ENCODE data around the gene SPECC1. TPM values are rescaled to one million over a fixed set of nuclear protein-coding genes. Genes with fewer than 3 reads are reported as not detected.
"Not testable (repeated sequence)": the region's sequence is repeated elsewhere in the genome, so short reads cannot be mapped to it uniquely, and the experiment has no call there.

SPECC1 gene
- total RNA-seq, 2 experiments from 2014 or later = 13.7 to 17.4 TPM

DNA sequence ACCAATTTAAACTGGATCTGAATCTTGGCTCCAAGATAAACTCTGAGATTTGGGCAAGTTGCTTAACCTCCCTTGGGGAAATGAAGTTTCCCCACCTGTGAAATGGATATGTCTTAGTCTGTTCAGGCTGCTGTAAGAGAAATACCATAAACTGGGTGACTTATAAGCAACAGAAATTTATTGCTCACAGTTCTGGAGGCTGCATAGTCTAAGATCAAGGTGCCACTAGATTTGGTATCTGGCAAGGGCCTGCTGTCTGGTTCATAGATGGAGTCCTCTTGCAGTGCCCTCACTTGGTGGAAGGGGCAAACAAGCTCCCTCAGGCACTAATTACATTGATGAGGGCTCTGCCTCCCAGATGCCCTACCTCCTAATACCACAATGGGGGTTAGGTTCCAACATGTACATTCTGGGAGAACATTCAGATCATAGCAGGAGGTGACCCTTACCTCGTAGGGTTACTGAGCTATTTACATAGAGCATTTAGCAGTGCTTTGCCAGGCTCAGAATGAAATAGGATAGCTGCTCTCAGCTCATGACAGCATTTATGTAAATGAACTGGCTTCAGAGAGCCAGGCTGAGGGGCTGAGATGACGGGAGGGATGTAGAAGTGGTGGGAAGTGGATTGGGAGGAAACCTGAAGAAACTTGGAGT is 83.9 kb downstream of the SPECC1 start:
- no peaks in the 10 kb centered on the region for H3K9me3 Mint-ChIP-seq
- H3K36me3 Mint-ChIP-seq (ENCODE audit: low read depth) = no peaks in the 10 kb centered on the region
- intact Hi-C loops (cut with micrococcal nuclease) = no loop called here
- CTCF ChIA-PET = interaction anchor here (0.8 kb wide), 1 partner anchor 29 kb away, joined by 3 read pairs; no protein-coding TSS in a partner anchor
- no peak overlapping the region for H3K4me3 Mint-ChIP-seq
- DNase-seq = no peak
- H3K4me1 Mint-ChIP-seq (ENCODE audit: low read depth) = peaks cover 7% of the 10 kb centered on the region
- no peaks in the 10 kb centered on the region for H3K27me3 Mint-ChIP-seq (ENCODE audit: low read depth)
- H3K27ac Mint-ChIP-seq = no peak overlapping the region

DNA sequence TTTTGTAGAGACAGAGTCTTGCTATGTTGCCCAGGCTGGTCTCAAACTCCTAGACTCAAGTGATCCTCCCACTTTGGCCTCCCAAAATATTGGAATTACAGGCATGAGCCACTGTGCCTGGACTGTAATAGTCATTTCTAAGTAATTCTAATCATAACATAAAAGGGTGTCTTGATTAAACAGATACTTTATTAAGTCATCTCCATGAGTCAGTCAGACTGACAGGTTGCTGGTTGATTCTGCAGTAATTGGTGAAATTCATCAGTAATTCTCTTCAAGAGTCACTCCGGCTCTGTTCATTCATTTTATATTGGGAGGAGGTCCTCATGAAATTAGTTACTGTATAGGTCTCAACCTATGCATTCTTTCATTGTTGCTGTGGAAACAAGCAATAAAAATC is 85.6 kb downstream of the SPECC1 start:
- Mint-ChIP-seq H3K4me1 (ENCODE audit: low read depth) (peaks cover 7% of the 10 kb centered on the region), H3K27ac (no peak overlapping the region), H3K9me3 (no peaks in the 10 kb centered on the region), H3K27me3 (ENCODE audit: low read depth) (no peaks in the 10 kb centered on the region), H3K36me3 (ENCODE audit: low read depth) (no peaks in the 10 kb centered on the region), H3K4me3 (no peak overlapping the region)
- CTCF ChIA-PET = no interaction called here
- intact Hi-C loops (cut with micrococcal nuclease) = no loop called here
- no peak for DNase-seq

DNA sequence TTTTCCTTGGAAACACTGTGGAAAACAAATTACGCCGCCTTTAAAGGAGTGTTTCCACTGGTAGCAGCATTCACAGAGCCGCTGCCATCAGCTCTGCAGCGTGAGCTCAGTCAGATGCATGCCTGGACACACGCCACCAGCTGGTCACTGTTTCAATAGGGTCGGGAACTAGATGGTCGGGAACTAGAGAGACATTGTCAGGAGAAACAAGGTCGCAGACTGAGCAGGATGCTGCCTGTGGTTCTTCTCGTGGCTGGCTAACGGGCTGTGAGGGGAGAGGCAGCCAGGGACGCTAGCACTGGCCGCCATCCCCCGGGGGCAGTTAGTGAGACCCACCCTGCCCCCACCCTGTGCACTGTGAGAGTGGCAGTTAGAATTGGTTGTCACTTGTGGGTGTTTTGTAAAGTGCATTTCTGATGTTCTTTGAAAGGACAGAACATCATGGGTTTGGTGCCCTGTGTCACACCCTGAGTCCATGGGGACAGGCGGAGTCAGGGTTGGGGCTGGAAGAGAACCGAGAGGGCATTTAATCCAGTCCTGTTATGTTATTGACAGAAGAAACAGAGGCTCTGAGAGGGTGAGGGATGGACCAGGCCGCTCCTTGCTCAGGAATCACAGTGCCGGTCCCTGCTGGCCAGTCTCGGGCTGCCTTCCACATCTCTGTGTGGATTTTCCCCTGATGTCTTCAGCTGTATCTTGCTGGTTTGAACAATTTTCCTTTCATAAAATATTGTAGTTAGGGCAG is 86.3 kb downstream of the SPECC1 start:
- CTCF ChIA-PET = no interaction called here
- H3K27me3 Mint-ChIP-seq (ENCODE audit: low read depth) = no peaks in the 10 kb centered on the region
- DNase-seq = no peak
- H3K36me3 Mint-ChIP-seq (ENCODE audit: low read depth) = no peaks in the 10 kb centered on the region
- intact Hi-C loops (cut with micrococcal nuclease) = no loop called here
- no peak overlapping the region for H3K4me3 Mint-ChIP-seq
- no peak overlapping the region for H3K27ac Mint-ChIP-seq
- no peaks in the 10 kb centered on the region for H3K9me3 Mint-ChIP-seq
- peaks cover 2% of the 10 kb centered on the region for H3K4me1 Mint-ChIP-seq (ENCODE audit: low read depth)

DNA sequence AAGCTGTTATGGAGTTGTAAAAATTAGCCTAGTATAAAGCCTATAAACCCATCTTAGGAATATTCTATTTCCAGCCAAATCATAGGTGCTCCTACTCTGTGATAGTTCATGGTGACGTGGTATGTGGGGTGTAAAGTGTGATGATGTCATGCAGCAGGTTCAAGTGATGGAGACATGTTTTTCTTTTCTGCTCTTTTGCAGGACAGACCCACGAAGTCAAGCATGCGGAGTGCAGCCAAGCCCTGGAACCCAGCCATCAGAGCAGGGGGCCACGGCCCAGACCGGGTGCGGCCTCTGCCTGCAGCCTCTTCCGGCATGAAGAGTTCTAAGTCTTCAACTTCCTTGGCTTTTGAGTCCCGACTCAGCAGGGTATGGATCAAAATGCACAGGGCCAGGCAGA is 87.3 kb downstream of the SPECC1 start:
- no peaks in the 10 kb centered on the region for H3K36me3 Mint-ChIP-seq (ENCODE audit: low read depth)
- DNase-seq = no peak
- CTCF ChIA-PET = no interaction called here
- H3K9me3 Mint-ChIP-seq = no peaks in the 10 kb centered on the region
- no peak overlapping the region for H3K4me3 Mint-ChIP-seq
- H3K27ac Mint-ChIP-seq = no peak overlapping the region
- no peaks in the 10 kb centered on the region for H3K27me3 Mint-ChIP-seq (ENCODE audit: low read depth)
- intact Hi-C loops (cut with micrococcal nuclease) = no loop called here
- H3K4me1 Mint-ChIP-seq (ENCODE audit: low read depth) = no peaks in the 10 kb centered on the region

DNA sequence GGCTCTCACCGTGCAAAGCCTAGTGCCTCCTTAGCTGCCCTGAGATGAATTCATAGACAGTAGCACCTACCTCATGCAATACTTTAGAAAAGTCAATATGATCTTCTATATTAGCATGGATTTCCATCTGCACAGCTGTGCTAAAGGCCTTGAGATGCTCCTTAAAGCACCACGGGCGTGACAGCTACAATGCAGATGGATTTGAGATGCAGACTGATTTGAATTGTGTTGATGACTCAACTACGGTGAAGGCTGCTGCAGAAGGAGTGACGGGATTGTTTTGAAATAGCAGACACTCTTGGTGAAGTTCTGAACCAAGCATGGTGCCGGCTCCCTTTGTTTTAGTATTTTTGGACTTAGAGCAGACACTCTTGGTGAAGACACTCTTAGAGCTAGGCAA is 88.2 kb downstream of the SPECC1 start:
- no peak overlapping the region for H3K27ac Mint-ChIP-seq
- CTCF ChIA-PET = no interaction called here
- no peaks in the 10 kb centered on the region for H3K9me3 Mint-ChIP-seq
- no peak overlapping the region for H3K4me3 Mint-ChIP-seq
- DNase-seq = no peak
- no peaks in the 10 kb centered on the region for H3K4me1 Mint-ChIP-seq (ENCODE audit: low read depth)
- H3K27me3 Mint-ChIP-seq (ENCODE audit: low read depth) = no peaks in the 10 kb centered on the region
- intact Hi-C loops (cut with micrococcal nuclease) = no loop called here
- H3K36me3 Mint-ChIP-seq (ENCODE audit: low read depth) = no peaks in the 10 kb centered on the region

DNA sequence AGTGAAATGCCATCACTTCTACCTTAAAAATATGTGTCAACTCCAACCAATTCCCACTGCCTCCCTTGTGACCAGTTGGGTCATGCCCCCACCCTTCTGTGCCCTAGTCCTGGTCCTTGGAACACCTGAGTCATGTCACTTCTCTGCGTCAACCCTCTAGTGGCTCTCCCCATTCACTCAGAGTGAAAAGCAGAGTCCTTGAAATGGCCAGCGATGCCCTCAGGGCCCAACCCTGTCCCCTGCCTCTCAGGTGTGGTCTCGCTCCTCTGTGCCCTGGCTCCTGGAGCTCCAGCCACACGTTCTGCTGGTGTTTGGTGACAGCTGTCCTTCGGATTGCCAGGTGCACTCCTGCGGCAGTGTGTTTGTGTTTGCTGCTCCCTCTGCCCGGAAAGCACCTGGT is 89.2 kb downstream of the SPECC1 start:
- H3K36me3 Mint-ChIP-seq (ENCODE audit: low read depth) = no peaks in the 10 kb centered on the region
- CTCF ChIA-PET = no interaction called here
- intact Hi-C loops (cut with micrococcal nuclease) = no loop called here

DNA sequence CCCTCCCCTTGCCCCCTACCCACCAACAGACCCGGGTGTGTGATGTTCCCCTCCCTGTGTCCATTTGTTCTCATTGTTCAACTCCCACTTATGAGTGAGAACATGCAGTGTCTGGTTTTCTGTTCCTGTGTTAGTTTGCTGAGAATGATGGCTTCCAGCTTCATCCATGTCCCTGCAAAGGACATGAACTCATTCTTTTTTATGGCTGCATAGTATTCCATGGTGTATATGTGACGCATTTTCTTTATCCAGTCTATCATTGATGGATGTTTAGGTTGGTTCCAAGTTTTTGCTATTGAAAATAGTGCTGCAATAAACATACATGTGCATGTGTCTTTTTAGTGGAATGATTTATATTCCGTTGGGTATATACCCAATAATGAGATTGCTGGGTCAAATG is 91.6 kb downstream of the SPECC1 start:
- CTCF ChIA-PET; DNase-seq; H3K36me3 Mint-ChIP-seq (ENCODE audit: low read depth); H3K27ac Mint-ChIP-seq; H3K4me3 Mint-ChIP-seq; intact Hi-C loops (cut with micrococcal nuclease); H3K9me3 Mint-ChIP-seq; H3K27me3 Mint-ChIP-seq (ENCODE audit: low read depth); H3K4me1 Mint-ChIP-seq (ENCODE audit: low read depth): not testable (repeated sequence)

More for the DNA sequence above, 89.2 kb downstream of the SPECC1 start:
- no peaks in the 10 kb centered on the region for H3K9me3 Mint-ChIP-seq
- no peak for DNase-seq
- H3K4me3 Mint-ChIP-seq = no peak overlapping the region
- H3K27ac Mint-ChIP-seq = no peak overlapping the region
- H3K27me3 Mint-ChIP-seq (ENCODE audit: low read depth) = no peaks in the 10 kb centered on the region
- H3K4me1 Mint-ChIP-seq (ENCODE audit: low read depth) = no peaks in the 10 kb centered on the region

DNA sequence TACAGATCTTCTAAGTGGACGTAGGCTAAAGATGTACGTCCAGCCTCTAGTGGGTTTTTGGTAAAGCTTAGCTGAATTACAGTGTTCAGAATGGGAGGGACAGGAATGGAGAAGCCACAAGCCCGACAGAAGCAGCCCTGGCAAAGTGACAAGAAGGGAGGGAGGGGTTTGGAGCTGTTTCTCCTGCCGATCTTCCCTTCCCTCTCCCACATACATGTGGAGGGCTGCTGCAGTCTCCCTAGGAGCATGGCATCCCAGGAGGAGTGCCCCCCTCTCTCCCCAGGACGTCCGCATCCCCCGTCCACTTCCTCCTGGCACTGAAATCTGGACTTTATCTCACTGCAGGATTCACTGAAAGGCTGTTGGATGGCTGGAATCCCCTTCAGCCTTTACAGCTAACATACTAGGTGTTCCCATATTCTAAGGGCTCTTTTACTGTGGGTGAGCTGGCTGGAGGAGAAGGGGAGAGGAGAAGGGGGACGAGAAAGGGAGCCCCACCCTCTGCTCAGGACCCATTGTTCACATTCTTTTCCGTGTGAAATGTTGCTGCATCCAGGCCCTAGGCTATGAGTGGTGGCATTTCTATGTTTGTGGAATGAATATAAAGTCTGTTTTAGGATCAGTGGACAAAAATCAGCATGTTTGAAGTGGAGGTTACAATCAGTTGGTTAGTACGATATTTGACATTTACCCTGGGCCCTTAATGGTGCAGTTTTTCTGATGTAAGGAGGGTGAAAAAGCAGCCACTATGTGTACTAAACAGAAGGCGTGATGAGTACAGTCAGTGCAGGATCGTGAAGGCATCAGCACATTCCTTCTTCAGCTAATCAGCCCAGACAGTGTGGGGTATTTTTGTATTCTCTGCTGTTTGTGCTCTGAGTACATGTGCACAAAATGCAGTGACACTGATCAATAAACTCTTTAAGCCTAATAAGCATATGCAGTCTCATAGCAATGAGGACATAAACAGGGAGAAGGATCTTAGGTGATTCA is 94.6 kb downstream of the SPECC1 start:
- H3K27me3 Mint-ChIP-seq (ENCODE audit: low read depth) = peaks cover 5% of the 10 kb centered on the region
- H3K9me3 Mint-ChIP-seq = no peaks in the 10 kb centered on the region
- H3K27ac Mint-ChIP-seq = no peak overlapping the region
- intact Hi-C loops (cut with micrococcal nuclease) = no loop called here
- CTCF ChIA-PET = no interaction called here
- H3K4me3 Mint-ChIP-seq = no peak overlapping the region
- H3K4me1 Mint-ChIP-seq (ENCODE audit: low read depth) = peaks cover 2% of the 10 kb centered on the region
- H3K36me3 Mint-ChIP-seq (ENCODE audit: low read depth) = no peaks in the 10 kb centered on the region
- no peak for DNase-seq

DNA sequence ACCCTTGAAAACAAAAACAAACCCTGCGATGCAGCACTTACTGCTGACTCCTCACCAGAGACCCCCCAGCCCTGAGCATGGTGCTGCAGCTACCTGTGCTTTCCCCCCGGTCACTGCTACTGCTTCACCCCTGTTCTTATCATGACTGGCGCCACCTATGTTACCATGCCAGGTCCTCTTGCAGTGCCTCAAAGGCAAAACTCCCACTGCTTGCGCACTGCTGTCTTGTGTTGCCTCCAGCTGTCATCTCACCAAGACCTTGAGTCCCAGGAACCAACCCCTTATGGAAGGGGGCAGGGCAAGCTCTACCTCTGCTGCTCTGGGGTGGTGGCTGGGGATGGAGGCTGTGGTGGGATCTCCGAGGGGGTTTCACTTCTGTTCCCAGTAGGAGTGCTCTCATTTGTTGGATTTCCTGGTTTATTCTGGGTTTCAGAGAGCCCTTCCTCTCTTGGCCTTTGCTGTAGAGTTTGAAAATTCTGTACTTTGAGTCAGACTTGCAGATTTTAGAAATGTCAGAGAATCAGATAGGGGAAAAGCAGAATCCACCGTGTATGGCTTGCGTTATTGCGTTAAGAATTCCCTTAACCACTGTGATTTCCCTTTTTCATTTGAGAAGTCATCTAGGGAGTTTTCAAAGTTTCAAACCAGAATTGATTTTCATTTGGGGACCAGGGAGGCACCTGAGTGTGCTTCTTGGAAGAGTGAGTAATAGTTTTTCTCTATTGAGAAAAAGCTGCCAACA is 96.6 kb downstream of the SPECC1 start:
- no peak overlapping the region for H3K4me3 Mint-ChIP-seq
- intact Hi-C loops (cut with micrococcal nuclease) = no loop called here
- H3K27ac Mint-ChIP-seq = no peak overlapping the region
- no peaks in the 10 kb centered on the region for H3K36me3 Mint-ChIP-seq (ENCODE audit: low read depth)
- peaks cover 2% of the 10 kb centered on the region for H3K4me1 Mint-ChIP-seq (ENCODE audit: low read depth)
- H3K9me3 Mint-ChIP-seq = no peaks in the 10 kb centered on the region
- CTCF ChIA-PET = no interaction called here
- no peak for DNase-seq
- peaks cover 8% of the 10 kb centered on the region for H3K27me3 Mint-ChIP-seq (ENCODE audit: low read depth)

DNA sequence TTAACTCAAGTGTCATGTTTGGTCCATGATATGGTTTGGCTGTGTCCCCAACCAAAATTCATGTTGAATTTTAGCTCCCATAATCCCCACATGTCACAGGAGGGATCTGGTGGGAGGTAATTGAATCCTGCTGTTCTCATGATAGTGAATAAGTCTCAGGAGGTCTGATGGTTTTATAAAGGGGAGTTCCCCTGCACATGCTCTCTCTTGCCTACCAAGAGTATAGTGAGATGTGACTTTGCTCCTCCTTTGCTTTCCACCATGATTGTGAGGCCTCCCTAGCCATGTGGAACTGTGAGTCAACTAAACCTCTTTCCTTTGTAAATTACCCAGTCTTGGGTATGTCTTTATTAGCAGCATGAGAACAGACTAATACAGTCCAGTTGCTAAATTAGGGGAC is 97.3 kb downstream of the SPECC1 start:
- intact Hi-C loops (cut with micrococcal nuclease); H3K36me3 Mint-ChIP-seq (ENCODE audit: low read depth); H3K4me3 Mint-ChIP-seq; H3K27me3 Mint-ChIP-seq (ENCODE audit: low read depth); H3K27ac Mint-ChIP-seq; H3K9me3 Mint-ChIP-seq; CTCF ChIA-PET; H3K4me1 Mint-ChIP-seq (ENCODE audit: low read depth); DNase-seq: not testable (repeated sequence)

DNA sequence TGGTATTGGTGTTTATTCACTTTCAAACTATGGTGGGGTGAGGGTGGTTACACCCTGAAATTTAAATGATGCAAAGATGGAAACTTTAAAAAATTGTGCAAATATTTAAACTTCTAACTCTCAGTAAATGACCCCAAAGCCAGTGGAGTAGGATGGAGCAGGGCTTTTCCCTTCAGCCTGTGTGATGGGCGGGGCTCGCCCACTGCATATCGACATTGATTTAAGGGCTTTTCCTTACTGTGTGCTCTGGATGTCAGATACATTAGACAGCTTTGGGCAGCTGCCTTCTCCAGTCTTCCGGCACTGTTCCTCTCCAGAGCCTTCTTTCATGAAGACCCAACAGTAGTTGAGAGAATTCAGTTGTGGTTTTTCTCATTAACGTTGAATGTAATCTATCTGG is 99.9 kb downstream of the SPECC1 start:
- Mint-ChIP-seq H3K9me3 (no peaks in the 10 kb centered on the region), H3K36me3 (ENCODE audit: low read depth) (no peaks in the 10 kb centered on the region), H3K4me3 (no peak overlapping the region), H3K4me1 (ENCODE audit: low read depth) (peaks cover 2% of the 10 kb centered on the region), H3K27me3 (ENCODE audit: low read depth) (peaks cover 8% of the 10 kb centered on the region), H3K27ac (no peak overlapping the region)
- CTCF ChIA-PET = no interaction called here
- DNase-seq = no peak
- intact Hi-C loops (cut with micrococcal nuclease) = no loop called here

DNA sequence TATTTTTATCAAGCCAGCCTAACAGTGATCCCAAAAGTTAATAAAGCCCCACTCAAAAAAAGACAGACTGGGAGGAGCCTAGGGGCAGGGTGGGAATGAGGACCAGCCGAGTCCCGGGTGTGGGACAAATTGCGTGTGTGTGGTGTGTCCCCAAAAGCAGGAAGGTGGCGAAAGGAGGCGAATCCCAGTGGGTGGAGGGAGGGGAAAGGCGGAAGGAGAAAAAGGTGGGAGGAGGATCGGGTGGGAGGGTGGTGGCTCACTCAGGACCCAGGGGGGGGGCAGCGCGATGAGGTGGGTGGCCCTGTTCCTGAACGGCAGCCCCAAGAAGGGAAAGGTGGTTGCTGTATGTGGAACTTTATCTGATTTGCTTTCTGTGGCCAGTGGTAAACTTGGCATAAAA is 102.4 kb downstream of the SPECC1 start:
- peaks cover 4% of the 10 kb centered on the region for H3K27me3 Mint-ChIP-seq (ENCODE audit: low read depth)
- no peaks in the 10 kb centered on the region for H3K4me1 Mint-ChIP-seq (ENCODE audit: low read depth)
- CTCF ChIA-PET = interaction anchor here (1.2 kb wide), 1 partner anchor 118 kb away, joined by 3 read pairs; no protein-coding TSS in a partner anchor
- intact Hi-C loops (cut with micrococcal nuclease) = no loop called here
- H3K36me3 Mint-ChIP-seq (ENCODE audit: low read depth) = no peaks in the 10 kb centered on the region
- H3K27ac Mint-ChIP-seq = no peak overlapping the region
- DNase-seq = no peak
- no peak overlapping the region for H3K4me3 Mint-ChIP-seq
- no peaks in the 10 kb centered on the region for H3K9me3 Mint-ChIP-seq

All from activated naive CD4-positive, alpha-beta T cell treated with anti-CD3 and anti-CD28 coated beads for 36 hours (primary cell).